ENCODE data around the gene NUP210.

NUP210 gene

DNA sequence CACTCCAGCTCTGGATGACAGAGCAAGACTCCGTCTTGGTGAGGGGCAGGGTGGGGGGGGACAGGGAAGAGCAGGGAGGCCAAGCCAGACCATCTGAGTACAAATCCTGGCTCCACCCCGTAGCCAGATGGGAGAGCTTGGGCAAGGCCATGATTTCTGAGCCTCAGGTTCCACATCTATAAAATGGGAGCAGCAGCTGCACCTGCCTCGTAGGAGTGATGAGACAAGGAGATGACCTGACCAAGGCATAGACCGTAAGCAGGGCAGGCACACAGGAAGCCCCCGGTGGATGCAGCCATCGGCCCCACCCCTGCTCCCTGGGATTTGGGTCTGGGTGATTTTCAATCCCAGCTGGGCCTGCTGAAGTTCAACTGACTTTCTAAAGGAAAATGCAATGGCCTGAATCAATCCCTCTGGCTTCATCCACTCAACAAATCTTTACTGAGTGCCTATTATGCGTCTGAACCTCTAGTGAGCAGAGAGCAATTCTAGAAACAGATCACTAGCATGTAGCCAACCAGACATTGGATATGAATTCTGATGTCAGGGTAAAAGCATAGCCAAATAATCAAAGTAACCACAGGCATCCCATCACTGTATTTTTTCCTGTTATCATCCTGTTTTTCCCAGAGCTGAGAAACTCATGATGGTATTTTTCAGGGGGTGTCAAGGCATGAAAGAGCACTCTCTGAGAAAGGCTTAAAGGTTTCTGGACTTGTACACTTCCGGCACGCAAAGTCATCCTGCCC is 141.2 kb downstream of the NUP210 start:
- no peak for DNase-seq (ENCODE audit: extremely low read depth in 1 of 2, low read depth in 1 of 2)

- DNase-seq (ENCODE audit: extremely low read depth in 1 of 2, low read depth in 1 of 2) = no peak
Measured at GRCh38 chr3:13277860-13278531, 142.1 kb downstream of the NUP210 start.

DNA sequence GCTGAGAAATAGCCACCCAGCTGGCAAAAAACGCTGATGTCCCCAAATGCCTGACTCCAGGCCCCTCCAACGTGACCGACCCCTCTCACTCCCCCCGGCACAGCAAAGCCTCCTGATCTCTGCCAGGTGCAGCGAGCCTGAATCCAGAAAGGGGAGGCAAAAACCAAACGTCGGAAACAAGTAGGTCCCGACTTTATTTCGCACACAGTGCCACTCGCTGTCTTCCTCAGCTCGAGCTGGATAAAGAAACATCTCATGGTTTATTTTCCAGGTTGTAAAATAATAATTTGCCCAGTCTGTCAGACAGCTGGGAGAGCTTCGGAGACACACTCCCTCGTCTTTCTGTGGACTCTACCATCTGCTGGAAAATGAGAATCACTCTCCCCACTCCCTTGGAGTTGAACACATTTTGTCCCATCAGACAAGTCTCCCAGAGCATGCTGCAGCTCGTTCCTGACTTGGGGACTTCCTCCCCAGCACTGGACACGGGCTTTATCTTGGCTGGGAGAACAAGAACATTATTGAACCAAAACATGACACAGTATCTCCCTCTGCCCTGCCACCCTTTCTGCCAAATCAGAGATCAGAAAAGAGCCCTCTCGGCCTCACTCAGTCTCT is 142.8 kb downstream of the NUP210 start:
- no peak for DNase-seq (ENCODE audit: extremely low read depth in 1 of 2, low read depth in 1 of 2)

- DNase-seq (ENCODE audit: extremely low read depth in 1 of 2, low read depth in 1 of 2) = no peak
Measured at GRCh38 chr3:13276438-13277195, 143.5 kb downstream of the NUP210 start.

DNA sequence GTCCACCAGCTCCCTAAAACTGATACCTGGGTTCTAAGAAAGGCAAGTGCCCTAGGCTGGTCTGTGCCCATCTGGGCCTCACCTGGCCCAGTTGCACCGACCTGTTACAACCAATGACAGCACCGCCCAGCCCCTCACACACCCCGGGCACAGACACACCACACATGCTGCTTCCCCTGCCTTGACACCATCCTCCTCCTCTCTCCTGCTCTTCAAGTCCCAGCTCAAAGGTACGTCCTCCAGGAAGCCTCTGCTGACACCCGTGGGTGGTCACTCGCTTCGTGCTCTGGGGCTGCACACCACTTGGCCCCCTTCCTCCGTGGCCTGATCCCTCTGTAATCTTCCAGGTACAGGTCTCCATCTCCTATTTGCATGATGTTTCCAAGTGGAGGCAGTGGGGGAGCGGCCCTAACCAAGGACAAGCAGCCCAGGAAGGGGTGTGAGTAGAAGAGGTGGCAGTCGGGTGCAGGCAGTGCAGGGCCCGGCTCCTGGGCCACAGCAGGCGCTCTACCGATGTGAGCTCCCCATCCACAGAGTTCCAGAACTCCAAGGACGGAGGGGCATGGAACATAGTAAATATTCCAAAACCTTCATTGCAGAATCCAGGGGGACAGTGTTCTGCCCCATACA is 144.6 kb downstream of the NUP210 start:
- DNase-seq (ENCODE audit: extremely low read depth in 1 of 2, low read depth in 1 of 2) = no peak

DNA sequence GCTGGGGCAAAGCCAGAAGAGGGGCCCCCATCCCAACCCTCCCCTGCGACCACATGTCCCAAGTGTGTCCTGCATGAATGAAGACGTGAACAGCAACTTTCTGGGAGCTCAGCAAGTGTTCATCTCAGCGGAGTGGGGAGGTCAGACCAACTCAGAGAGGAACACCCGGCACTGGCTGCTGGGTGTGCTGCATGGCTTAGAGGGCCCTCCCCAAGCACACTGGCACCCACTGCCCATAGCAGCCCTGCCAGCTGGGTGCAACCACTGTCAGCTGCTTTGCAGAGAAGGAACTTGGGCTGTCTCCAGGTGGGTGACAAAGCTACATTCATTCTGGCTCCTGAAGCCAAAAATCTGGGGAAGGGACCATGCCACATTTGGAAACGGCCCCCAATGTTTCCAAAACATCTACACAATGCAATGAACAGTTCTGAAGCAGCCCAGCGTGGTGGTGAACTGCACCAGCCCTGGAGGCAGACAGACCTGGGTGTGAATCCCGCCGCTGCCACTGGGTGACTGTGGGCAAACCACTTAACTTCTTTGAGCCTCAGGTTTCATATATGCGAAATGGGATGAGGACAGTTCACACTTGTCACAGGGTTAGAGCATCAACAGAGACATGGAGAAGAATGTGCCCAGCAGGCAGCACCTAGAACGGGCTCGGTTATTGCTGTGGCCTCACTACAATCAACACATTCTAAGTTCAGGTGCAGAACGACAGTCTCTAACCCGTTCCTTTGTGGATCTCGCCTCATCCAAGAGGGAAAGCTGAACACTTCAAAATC is 145.4 kb downstream of the NUP210 start:
- no peak for DNase-seq (ENCODE audit: extremely low read depth in 1 of 2, low read depth in 1 of 2)

DNA sequence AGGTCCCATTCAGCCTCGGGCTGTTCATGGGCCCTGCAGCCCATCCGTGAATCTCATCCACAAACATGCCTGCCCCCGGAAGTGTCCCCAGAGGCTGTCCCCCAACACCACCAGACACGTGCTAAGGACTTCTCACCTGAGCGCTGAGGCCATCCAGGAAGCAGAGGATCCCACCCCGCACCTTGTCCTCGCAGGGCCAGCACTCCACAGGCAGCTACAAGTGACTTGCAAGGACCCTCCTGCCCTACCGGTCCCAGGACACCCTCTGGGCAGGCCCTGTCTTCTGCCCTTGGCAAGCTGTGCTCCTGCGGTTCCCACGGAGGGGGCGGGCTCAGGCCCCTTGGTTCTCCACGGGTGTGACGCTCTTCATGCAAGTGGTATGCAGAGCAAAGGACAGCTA is 146.0 kb downstream of the NUP210 start:
- no peak for DNase-seq (ENCODE audit: extremely low read depth in 1 of 2, low read depth in 1 of 2)

DNA sequence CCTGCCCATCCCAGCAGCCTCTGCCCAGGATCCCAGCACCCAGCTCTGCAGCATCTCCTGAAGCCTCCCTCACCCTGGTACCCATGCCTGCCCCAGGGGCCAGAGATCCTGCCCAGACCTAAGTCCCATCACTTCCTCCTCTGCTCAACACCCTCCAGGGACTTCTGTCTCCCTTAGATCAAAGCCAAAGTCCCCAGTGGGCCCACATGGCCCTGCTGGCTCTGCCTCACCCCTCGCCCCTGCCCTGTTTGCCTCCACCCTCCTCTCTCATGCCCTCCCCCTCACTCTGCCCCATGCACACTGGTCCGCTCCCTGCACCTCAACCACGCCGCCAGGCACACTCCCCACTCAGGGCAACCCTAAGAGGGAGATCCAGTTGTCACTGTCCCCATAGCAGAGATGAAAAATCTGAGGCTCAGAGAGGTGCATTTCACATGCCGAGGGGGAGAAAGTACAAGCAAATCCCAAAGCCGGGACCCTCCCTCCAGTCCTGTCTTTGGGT is 146.5 kb downstream of the NUP210 start:
- DNase-seq (ENCODE audit: extremely low read depth in 1 of 2, low read depth in 1 of 2) = no peak

DNA sequence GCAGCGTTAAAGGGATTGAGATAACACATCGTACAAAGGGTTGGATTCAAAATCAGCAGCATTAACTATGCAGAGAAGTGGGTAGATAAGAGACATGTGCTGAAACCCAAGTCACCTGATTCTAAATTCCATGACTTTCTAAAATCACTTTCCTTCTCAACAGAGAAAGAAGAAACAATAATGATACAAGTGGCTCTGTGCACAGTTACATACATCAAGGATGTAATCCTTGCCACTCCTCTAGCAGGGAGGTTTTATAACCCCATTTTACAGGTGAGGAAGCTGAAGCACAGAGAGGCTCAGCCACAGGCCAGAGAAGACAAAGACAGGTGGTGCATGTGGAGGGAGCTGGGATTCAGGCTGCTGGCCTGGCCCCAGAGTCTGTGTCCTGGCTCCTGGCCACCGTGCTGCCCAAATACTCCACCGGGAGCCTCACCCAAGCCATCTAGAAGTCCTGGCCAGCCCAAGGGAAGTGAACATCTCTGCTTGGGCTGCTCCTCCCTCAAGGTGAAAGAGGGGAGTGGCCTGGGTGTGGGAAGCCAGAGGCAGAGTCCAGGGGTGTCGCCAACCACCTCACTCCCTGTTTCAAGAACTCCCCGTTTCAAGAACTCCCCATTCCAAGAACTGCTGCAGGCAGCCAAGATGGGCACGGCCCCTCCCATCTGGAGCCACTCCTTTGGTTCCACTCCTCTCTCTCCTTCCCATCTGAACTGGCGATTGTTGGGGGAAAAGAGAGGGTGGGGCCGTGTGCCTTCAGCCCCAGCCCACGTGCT is 147.1 kb downstream of the NUP210 start:
- no peak for DNase-seq (ENCODE audit: extremely low read depth in 1 of 2, low read depth in 1 of 2)

GRCh38 chr3:13269711-13270378 is 150.3 kb downstream of the NUP210 start:
- no peak for DNase-seq (ENCODE audit: extremely low read depth in 1 of 2, low read depth in 1 of 2)

GRCh38 chr3:13268961-13269441 is 151.1 kb downstream of the NUP210 start:
- DNase-seq (ENCODE audit: extremely low read depth in 1 of 2, low read depth in 1 of 2) = no peak

GRCh38 chr3:13268120-13268519 is 152.0 kb downstream of the NUP210 start:
- DNase-seq (ENCODE audit: extremely low read depth in 1 of 2, low read depth in 1 of 2) = no peak

DNA sequence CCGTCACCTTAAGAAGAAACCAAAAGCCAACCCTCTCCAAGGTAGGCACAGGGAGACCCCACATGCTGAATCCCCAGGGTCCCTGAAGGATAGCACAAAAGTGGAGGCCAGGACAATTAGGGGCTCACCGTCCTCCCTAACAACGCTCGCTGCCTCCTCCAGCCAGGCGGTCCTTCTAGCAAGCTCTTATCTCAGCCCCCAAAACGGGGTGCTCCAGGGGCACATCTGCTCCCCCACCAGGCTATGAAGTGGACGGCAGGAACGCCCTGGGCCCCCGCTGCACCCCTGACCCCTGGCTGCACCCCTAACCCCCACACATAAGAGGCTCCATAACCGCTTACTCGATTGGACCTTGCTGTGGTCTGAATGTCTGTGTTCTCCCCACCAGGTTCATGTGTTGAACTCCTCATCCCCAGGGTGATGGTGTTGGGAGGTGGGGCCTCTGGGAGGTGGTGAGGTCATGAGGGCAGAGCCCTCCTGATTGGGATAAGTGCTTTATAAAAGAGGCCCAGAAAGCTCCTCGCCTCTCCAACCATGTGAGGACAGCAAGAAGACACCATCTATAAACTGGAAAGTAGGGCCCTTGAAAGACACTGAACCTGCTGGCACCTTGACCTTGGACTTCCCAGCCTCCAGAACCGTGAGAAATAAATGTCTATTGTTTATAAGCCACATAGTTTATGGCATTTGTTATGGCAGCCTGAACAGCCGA is 153.3 kb downstream of the NUP210 start:
- no peak for DNase-seq (ENCODE audit: extremely low read depth in 1 of 2, low read depth in 1 of 2)

All from activated CD8-positive, alpha-beta memory T cell treated with anti-CD3 and anti-CD28 coated beads for 1 hour (primary cell).